Measurements from ENCODE around the gene SORBS1.

GRCh38 chr10:95284807-95285206 is 276.4 kb downstream of the SORBS1 start:
- no peak for TF ChIP-seq YY1 (IDR thresholded peaks at IDR 0.05; ENCODE audit: insufficient read depth, insufficient replicate concordance, low read depth, low read length)
- TF ChIP-seq KLF13 (CRISPR knock-in tag; IDR thresholded peaks at IDR 0.05): no peak
- no peak for TF ChIP-seq CTCF (CRISPR knock-in tag; IDR thresholded peaks at IDR 0.05)
- no peak for TF ChIP-seq ASH2L (IDR thresholded peaks at IDR 0.05; ENCODE audit: insufficient read length, low read depth, low read length)
- no peak for TF ChIP-seq ZNF543 (CRISPR knock-in tag; IDR thresholded peaks at IDR 0.05)
- TF ChIP-seq SIN3A (IDR thresholded peaks at IDR 0.05; ENCODE audit: borderline replicate concordance, low read depth, low read length): no peak
